SKM-1 (cell line): Measurements from ENCODE around the gene MUSTN1.

Source experiments
- DNase-seq: peaks from one replicate; lab custom pipeline; 2025; ENCODE audit not compliant: unreplicated experiment; lab: John Stamatoyannopoulos, UW

The MUSTN1 gene

GRCh38 chr3:52854013-52854412 is 19.2 kb upstream of the MUSTN1 start:
- no peak for DNase-seq

DNA sequence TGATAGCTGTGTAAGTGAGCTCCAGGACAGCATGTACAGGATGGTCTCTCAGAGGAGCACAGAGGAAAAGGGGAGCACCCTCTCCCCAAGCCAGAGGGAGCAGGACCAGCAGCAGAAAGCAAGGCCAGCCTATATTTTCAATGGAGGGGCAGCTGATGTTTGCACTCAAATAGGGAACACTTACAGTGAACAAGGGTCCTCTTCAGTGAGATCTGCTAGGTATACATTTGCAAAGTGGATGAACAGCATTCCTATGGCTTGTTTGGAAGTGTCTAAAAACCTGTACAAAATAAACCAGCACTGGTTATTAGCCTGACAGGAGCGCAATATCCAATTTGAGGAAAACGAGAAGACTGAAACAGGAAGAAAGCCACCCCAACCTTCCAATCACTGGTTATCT is 17.6 kb upstream of the MUSTN1 start:
- no peak for DNase-seq

DNA sequence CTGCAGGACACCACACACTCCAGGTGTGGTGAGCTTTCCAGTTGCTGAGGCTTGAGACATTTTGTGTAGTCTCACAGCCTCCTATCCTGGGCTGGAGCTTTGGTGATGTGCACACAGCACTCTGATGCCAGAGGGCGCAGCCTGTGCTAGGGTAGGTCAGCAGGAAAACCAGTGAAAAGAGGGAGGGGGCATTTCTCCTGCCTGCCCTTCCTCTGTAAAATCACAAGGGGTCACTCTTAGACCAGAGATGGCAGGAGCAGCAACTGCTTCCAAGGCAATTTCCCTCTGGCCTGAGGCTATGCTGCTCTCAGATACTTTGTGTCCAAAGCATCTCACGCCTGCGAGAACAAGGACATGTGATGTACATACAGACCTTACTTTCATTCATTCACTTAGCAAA is 16.5 kb upstream of the MUSTN1 start:
- DNase-seq, result no peak

DNA sequence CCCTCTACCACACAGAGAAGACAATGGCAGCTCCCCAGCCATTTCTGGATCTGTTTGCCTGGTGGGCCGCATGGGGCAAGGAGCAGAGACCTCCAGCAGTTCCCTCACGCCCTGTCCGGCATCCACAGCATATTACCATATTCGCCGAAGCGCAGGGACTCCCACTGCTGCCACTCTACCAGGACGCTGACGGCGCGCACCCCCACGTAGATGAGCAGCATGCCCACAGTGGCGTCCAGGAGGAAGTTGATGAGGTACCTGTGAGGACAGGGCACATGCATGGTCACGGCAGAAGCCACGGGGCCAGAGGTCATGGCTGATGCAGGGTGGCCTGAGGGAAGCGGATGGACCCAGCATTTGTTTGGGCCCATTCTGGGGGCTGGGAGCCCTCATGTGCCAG is 14.8 kb upstream of the MUSTN1 start:
- no peak for DNase-seq

GRCh38 chr3:52848617-52849016 is 13.8 kb upstream of the MUSTN1 start:
- DNase-seq, result no peak

DNA sequence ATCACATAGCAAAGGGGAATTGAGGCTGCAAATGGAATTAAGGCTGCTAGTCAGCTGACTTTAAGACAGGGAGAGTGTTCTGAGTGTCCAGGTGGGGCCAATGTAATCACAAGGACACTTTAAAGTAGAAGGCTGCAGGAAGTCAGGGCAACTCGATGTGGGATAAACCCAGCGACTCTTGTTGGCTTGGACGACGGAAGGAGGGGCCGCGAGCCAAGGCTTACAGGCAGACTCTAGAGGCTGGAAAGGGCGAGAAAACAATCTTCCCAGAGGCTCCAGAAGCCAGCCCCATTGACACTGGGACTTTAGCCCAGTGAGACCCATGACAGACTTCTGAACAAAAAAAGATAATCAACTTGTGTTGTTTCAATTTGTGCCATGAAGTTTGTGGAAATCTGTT is 12.9 kb upstream of the MUSTN1 start:
- DNase-seq, result no peak

- DNase-seq, result no peak
Observed at GRCh38 chr3:52847241-52847640, 12.4 kb upstream of the MUSTN1 start.

DNA sequence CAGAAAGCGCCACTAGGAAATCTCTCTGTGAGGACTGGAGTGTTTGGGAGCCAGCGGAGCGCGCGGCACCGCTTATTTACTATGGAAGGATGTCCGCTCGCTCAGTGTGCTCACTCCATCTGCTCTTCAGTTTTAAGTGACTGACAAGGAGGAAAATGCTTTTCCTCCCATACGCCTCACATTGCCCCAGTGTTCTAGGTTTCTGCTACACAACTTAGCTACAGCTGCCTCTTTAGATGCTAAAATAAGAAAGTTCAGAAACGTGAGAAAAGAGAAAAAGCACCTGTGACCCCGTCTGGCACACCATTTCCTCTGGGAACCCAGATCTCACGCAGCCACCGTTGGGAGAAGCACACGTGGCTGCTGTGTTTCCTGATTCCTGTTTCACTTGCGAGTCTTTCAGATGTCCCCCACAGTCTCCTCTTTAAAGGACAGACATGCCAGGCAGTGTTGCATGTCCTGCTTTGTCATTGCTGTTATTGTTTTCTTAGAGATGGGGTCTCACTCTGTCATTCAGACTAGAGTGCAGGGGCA is 11.7 kb upstream of the MUSTN1 start:
- DNase-seq, result no peak

DNA sequence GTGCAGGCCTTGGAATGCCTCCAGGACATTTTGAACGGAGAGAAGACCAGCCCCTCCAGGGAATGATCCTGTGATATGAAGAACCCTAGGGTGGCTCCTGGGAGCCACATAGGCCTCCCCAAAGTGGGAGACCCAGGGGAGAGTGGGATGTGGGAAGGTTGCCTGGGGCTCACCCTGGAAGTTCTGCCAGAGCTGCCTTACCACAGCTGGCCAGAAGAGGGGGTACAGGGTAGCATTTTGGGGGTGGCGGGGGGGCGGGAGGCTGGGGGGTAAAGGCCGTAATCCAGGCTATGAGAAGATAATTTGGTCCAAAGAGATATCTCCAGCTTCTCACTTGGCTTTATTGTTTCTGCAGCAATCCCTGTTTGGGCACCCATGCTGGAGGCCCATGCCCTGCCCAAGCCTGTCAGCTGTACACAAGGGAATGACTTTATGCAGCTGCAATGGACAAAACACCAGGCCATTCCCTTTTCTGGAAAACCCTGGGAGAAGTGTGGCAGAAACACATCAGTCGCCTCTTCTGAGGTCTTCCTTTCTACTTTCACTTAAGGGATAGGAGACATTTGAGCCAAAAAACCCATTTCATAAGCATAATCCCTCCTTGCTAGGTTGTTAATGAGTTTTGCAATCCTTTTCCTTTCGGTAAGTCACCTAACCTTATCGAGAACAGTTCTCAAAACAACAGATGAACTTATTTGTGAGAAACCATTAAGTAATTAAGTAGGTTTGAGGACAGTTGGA is 11.0 kb upstream of the MUSTN1 start:
- DNase-seq, result no peak

DNA sequence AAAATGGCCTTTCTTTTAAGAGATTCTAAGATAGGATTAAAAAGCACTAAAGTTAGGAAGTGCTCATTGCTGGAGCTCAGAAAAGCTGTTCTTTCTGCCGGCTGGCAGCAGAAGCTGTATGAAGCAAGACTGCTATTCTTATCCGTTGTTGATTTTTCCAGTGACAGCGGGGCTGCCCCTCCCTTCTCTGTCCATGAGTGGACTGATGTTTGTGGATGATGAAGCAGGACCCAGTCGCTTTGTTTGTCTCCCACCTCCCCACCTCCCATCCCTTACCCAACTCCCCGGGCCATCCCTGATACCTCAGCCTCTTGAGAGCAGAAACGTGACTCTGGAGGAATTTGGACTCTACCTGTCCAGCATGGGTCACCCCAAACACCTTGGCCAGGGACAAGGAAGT is 10.3 kb upstream of the MUSTN1 start:
- DNase-seq, result no peak

GRCh38 chr3:52844290-52844975 is 9.6 kb upstream of the MUSTN1 start:
- DNase-seq, result no peak

DNA sequence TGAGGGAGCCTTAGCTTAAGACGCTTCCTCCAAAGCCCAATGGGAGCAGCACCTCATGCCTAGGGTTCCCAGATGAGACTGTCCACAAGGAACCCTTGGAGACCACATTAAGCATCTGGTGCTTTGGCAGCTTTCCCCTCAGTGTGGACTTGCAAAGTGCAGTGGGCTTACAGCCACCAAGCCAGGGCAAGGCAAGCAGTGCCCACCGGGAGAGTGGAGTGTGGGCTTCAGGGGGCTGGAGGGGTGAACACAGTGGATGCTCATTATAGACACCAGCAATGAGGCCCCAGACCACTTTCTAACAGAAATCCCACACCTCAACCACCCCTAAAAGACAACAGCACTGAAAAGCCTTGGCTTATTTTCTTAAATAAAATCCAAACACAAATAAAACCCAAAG is 9.1 kb upstream of the MUSTN1 start:
- no peak for DNase-seq

DNA sequence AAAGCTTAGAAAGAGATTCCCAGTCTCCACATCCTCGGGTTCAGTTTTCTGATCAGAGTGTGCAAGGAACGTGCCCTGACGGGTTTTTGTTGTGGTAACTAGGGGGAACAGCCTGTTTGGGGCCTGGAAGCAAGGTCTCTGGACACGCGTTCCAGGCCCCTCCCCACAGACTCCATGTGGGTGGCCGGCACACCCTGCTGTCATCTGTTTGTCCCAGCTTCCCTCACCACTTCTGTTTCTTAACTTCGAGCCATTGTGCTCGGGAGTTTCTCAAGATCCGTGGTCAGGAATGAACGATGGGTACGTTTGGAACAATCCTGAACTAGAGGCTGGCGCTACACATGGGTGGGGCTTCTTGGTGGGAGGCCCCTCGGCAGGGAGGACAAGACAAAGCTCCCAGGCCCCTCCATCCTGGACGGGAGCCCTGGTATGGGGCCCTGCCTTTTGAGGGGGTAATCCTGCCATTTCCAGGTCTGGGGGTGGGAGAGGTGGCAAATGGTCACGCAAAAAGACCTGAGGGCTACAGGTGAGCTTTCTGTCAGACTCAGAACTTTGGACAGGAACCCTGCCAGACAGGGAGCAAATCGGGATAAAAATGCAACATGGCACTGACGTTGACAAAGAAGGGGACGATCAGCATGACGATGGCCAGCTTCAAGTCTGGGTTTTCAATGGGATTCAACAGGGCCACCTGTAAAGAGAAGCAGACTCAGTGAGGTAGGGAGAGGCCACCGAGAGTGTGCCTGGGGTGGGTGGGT is 8.5 kb upstream of the MUSTN1 start:
- no peak for DNase-seq

GRCh38 chr3:52842424-52842823 is 7.6 kb upstream of the MUSTN1 start:
- DNase-seq, result no peak

DNA sequence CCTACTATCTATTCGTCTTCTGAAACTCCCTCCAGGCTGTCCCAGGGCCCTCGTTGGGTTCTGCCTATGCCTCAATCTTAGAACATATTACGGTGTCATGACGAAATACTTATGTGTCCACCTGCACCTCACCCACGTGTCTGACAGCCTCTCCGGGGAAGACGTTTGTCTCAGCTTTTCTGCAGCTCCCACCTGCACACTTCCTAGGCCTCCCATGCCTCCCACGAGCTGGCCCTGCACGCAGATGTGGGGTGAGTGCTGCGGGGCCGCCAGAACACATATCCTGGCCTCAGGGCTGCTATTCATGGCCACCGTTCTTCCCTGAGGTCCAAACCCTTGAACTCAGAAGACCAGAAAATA is 7.1 kb upstream of the MUSTN1 start:
- DNase-seq, result no peak

GRCh38 chr3:52841211-52841980 is 6.6 kb upstream of the MUSTN1 start:
- no peak for DNase-seq

DNA sequence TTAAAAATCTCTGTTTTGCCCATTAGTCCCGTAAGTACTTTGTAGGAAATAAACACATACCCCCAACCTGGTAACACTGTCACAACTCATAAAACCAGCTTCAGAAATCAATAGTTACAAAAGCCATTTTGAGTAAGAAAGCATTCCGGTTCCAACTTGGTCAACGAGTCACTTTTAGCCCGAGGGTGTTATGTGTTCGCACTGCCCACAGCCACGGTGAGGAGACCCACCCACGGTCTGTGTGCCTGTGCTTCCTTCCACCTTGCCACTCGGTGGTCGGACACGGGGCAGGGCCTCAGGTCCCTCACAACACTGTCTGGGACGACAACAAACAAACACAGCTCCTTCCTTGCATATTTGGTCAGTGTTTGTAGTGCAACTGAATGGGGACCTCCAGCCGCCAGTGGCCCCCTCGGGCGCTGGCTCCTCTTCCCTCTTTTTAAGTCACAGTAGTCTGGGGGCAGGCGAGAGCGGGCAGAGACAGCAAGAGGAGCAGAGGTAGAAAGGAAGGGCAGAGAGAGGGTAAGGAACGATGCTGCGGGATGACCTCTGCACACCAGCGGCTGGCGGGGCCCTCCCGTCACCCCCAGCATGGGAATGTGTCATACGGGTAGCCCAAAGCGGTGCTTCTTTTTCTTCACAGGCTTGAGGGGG is 5.2 kb upstream of the MUSTN1 start:
- DNase-seq, result no peak

DNA sequence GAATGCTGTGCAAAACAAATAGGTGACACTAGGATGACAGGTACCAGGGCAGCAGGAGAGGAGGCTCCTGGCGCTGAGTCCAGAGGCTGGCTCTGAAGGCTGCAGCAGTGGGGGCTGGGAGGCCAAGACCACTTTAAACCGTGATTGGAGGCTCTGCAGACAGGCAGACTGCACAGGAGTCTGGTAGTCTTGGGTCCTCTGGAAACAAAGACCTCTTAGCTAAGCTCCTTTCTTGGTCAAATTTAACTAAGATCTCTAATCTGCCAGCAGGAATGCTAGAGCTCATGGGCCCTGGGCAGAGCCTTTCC is 4.4 kb upstream of the MUSTN1 start:
- DNase-seq, result no peak

DNA sequence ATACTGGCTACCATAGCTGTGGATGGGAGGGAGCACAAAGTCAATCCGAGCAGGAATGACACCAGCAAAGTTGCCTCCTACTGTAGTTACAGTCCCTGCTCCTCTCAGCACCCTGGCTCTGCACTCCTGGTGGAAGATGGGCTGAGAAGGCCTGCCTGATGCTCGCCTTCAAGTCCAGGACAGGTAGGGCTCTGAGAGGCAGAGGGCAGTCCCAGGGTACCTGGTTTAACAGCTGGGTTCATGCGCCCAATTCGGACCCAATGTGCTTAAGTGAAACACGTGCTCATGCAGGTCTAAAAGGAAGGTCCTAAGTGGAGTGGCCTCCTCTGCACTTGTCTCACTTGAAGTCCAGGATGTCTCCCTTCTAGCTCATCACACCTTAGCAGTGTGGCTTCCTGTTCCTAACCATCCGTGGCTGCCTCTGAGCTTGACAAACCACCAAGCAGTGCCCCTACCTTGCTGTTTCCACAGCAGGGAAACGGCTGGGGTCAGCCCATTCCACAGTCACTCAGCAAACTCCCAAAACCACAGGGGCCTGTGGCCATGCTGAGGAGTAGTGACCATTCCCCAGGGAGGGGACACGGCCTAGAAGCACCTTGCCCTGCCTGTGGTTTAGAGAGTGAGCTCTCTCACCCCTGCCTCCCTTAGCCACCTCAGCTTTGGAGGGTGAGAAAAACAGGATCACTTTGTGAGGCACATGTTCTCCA is 3.9 kb upstream of the MUSTN1 start:
- no peak for DNase-seq

DNA sequence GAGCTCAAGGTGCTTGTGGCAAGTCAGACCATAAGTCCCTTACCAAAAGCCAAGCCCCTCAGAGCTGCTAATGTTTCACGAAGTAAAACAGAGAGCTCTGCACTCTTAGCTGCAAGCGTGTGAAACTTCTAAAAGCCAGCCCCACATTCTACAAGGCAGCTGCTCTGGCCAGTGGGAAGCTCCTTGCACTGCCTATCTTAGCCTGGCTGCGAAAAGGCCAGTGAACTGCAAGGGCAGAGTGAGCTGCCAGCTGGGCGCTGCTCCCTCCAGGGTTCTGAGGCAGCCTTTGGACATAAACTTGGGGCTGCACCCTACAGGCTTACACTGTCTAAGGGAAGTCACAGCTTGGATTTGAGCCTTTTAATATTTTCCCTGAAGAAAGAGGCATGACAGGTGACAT is 2.2 kb upstream of the MUSTN1 start:
- DNase-seq, result no peak
